Measurements from ENCODE around the gene AMER1. TPM values are rescaled to one million over a fixed set of nuclear protein-coding genes. Genes with fewer than 3 reads are reported as not detected.
"Not testable (repeated sequence)": the region's sequence is repeated elsewhere in the genome, so short reads cannot be mapped to it uniquely, and the experiment has no call there.

AMER1 gene
- 1 to 10 TPM; 3.6 to 3.8 TPM for total RNA-seq
- long read RNA-seq, partial matches to known transcripts = 0 of 1 reads
- long read RNA-seq, other reads (novel, unspliced or antisense) = 1 of 1 reads

DNA sequence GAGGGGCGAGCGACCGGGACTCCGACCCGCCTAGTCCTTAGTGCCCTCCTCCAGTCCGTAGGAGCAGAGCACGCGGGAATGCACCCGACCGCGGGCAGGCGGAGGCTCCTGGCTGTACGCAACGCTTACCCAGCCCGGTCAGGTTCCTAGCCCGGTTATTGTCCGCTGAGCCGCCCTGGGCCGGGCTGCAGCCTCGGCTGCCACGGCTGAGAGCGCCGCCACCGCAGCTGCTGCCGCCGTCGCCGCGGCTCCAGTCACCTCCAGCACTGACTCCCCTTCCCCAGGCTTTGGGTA is at the start of gene AMER1:
AMER1 (minus strand) TSS at position 268 of the 294 bp plus-strand sequence. CDS start 12,422 bp downstream, outside the sequence.
- peak; percentile 43 to 74 for ATAC-seq
- intact Hi-C loops (cut with DNase I) = no loop called here
- peak; percentile 49 for DNase-seq

DNA sequence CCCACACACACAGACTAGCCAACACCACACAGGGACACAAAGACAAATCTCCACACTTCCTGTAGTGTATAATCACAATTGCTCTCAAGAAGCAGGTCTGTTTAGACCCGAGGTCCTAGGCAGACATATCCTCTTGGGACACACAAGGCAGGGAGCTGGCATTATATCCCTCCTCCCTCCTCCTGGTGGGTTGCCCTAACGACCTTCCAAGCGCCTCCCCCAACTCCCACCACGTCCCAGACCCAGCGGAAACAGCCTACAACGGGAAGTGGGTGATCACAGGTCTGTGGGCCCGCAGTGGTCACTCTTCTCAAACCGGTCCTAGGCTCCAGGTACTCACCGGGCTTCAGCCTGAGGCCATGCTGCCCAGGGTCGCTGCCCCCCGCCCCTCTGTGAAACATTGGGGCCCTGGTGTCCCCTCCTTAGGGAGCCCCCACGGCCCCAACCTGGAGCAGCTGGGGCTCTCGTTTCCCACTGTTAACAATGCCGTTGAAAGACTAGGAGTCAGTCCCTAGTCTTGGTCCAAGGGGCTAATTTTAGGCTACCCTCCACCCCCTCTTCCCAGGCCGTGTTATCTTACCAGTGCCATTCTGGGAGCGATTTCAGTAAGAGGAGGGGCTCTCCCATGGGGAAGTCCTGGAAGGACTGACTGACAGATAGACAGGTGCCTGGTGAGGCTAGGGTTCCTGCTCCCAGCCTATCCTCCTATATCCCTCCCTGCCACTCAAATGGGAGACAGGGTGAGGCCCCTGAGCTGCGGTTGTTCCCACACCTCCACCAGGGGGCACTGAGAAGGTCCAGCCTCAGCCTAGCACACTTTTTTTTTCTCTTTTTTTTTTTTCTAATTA is 24.8 kb upstream of the AMER1 start, which contains the start of gene ASB12:
ASB12 (minus strand) TSS at position 485 of the 848 bp plus-strand sequence. CDS start 4,957 bp downstream, outside the sequence.
- intact Hi-C loops (cut with DNase I) = no loop called here
- peak in 1 of 2 donors; percentile 77 for ATAC-seq
- DNase-seq = no peak

- no peak for DNase-seq
- intact Hi-C loops (cut with DNase I) = no loop called here
These were observed 23.6 kb upstream of the AMER1 start for GRCh38 chrX:64229154-64229553.

GRCh38 chrX:64218023-64218422 is 12.5 kb upstream of the AMER1 start:
- intact Hi-C loops (cut with DNase I) = no loop called here
- DNase-seq (no peak), ATAC-seq (no peak)

More at GRCh38 chrX:64229154-64229553, 23.6 kb upstream of the AMER1 start:
- no peak for ATAC-seq

DNA sequence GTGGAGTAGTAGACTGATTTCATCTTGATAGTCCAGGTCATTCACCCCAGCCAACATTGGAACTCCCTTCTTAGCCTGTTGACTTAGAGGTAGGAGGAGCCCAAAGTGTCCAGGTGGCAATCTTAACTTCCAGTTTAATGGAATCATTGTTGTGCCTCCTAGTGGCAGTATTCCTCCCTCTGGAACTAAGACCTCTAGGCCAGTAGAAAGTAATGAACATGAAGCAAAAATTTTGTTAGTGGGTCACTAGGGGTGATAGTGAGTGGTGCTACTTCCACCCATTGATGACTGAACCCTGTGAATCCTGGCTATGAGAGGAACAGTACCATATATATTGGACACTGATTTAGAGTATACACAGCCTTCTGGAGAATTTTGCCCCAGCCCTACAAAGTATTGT is 8.5 kb upstream of the AMER1 start:
- DNase-seq; intact Hi-C loops (cut with DNase I); ATAC-seq: not testable (repeated sequence)

DNA sequence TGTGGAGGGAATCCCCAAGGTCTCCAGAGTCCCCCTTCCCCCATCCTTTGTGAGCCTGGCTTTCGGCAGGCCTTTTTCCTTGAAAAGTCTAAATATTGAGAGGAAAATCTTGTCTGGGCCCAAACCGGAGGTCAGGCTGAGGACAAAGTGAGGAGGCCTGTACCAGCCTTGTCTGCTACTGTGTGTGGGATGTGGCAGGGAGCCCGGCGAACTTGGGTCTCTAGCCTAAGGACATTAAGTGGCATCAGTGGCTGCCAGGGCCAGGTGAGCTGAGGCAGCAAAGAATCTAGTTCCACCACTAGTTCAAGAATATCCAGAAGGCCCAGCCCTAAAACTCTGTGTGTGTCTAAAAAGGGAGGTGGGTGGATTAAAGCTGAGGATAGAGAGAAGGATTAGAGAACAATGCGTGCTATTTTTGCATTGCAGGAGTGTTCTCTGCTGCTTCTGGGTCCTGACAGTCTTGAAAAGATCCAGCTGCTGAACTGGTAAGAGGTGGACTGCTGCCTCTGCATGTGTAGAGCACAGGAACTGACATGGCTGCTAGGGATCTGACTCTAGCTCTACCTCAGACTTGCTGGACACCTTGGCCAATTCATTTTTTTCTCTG is 1.2 kb upstream of the AMER1 start:
- intact Hi-C loops (cut with DNase I) = no loop called here
- ATAC-seq = no peak
- DNase-seq = no peak

DNA sequence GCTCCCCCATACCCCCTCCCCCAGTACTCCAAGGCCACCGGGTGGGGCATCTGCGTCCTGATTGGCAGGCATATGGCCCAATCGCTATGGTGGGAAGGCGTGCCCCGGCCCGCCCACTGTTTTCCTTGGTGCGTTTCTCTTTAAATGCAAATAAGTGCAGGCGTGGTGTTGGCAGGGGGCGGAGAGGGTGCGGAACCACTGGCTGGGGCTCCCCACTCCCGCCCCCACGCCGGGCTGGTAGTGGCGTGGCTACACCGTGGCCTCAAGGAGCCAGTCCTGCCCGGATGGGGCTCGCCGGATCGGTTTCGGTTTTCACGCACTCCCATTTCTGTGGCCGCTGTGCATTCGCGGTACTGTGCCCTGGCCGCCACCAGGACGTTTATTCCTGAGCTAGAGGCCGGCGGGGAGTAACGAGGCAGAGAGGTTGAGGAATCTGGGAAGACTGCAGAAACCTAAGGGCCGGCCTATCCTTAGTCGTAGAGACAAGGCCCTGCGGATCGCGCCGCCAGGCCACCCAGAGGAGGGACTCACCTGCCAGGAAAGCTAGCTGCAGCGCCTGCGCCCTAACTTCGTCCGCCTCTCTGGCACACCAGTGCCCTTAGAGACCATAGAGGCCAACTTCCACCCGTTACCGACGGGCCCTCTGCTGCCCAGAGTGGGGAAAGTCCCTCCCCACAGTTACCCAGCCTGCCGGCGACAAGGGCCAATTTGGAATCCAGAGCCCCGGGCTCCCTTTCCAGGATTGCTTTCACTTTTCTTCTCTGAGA is 410 bp upstream of the AMER1 start:
- DNase-seq = peak; percentile 94
- peak; percentile 89 to 96 for ATAC-seq
- intact Hi-C loops (cut with DNase I) = no loop called here

DNA sequence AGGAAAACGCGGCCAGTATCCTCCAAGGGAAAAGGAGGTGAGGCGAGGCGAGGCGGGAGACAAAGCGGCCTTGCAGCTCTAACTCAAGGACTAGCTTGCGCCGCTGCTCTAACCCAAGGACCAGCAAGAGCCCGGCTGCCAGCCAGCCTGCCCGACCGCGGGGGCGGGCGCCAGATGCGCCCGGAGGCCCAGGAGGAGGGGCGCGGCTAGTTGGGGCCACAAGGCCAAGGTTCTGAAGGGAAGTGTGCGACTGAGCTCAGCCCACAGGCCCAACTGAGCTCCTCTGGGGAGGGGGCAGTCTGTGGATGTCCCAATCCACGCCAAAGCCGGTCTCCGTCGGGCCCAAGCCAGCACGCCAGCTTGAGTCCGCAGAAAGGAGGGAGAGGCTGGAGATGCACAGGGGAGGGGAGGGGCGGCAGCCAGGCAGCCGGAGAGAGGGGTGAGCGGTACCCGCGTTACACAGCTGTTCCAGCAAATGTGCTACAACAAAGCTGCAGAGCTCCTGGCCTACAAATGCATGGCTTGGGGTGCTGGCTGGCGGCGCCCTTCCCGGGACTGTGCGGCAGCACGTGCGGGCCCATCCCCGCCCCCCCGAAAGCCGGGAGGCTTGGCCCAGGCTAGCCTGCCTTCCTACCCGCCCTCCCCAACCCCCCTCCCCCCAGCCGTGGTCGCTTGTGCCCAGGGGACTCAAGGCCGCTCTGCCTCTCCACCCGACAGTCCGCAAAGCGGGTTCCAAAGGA is 637 bp downstream of the AMER1 start:
- peak; percentile 33 for DNase-seq
- peak; percentile 20 to 25 for ATAC-seq
- intact Hi-C loops (cut with DNase I) = no loop called here

DNA sequence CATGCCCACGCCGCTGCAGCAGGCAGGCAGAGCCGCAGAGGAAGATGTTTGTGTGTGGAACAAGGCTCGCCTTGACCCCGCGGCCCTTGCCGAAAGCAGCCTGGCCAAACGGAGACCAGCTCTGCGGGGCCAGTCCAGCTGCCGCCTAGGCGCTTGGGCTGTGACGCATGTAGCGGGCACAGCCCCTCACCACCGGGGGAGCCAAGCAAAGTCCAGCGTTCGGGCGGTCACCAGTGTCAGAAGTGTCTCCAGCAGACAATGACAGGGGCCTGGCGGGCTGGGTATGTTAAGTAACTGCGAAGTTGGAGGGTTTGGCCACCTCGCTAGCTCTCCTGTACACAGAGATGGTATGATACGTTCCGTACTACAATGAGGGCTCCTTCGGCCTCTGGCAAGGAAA is 1.3 kb downstream of the AMER1 start:
- ATAC-seq = peak; percentile 6 to 7
- intact Hi-C loops (cut with DNase I) = no loop called here
- DNase-seq = peak; percentile 56

DNA sequence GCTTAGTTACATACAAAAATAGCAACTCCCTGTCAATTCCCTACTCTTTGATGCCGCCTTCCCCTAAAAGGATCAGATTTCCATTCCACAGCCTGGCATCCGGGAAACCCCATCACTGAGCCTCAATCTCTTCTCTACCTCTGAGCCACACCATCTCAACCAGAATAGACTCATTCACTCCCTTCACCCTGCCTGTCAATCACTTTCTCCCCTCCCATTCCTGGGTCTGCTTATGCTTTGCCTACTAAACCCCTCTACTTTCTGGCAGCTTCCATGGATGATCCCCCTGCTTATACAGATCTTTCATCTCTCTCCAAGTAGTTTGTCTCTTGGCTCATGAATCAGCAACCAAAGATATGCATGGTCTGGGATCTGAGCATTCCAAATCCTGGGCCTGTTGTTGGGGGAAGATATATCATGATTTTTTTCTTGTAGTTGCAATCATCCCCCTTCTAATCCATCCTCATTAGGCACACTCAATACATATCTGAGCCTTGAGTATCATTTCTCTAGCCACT is 2.6 kb downstream of the AMER1 start:
- DNase-seq (no peak), ATAC-seq (no peak)
- intact Hi-C loops (cut with DNase I) = no loop called here

DNA sequence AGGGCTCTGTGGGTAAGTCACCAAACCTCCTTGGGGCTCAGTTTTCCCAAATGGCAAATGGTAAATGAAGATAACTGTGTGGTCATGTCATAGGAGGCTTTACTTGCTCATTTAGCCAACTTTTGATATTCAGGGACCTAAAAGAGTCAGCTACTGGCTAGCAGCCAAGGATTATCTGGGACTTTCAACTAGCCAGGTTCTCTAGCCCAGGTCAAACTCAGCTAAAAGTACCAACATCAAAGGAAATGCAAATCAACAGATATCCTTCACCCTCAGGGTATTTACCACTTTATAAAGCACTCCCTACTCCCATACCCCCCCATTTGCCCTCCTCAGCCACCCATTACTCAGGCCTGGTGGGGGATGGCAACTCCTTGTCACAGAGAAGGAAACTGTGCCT is 7.5 kb downstream of the AMER1 start:
- intact Hi-C loops (cut with DNase I) = no loop called here
- ATAC-seq = no peak
- DNase-seq = no peak

GRCh38 chrX:64196606-64197005 is 8.9 kb downstream of the AMER1 start:
- no peak for ATAC-seq
- intact Hi-C loops (cut with DNase I) = no loop called here
- no peak for DNase-seq

- intact Hi-C loops (cut with DNase I) = no loop called here
- ATAC-seq = no peak
- DNase-seq = no peak
These were observed 9.6 kb downstream of the AMER1 start for GRCh38 chrX:64195862-64196261.

- intact Hi-C loops (cut with DNase I) = no loop called here
- ATAC-seq (peak; percentile 58 to 68), DNase-seq (no peak)
These were observed 12.8 kb downstream of the AMER1 start for GRCh38 chrX:64192673-64193072.

DNA sequence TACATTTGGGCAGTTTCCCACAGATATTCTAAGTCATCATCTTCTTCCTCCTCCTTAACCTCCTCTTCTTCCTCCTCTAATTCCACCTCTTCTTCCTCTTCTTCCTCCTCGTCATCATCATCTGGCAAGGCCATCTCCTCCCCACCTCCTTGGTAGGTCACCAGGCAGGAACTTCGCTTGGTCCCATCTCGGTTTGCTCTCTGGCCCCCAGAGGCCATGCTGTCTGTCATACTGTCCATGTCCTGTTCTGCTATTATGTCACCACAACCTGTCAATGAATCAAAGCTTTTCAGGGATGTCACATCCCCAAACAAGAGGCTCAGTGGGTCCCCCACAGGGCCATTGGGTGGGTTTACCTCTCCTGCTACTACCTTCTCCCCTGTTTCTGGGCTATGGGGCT is 13.5 kb downstream of the AMER1 start:
- DNase-seq (no peak), ATAC-seq (no peak)
- intact Hi-C loops (cut with DNase I) = no loop called here

DNA sequence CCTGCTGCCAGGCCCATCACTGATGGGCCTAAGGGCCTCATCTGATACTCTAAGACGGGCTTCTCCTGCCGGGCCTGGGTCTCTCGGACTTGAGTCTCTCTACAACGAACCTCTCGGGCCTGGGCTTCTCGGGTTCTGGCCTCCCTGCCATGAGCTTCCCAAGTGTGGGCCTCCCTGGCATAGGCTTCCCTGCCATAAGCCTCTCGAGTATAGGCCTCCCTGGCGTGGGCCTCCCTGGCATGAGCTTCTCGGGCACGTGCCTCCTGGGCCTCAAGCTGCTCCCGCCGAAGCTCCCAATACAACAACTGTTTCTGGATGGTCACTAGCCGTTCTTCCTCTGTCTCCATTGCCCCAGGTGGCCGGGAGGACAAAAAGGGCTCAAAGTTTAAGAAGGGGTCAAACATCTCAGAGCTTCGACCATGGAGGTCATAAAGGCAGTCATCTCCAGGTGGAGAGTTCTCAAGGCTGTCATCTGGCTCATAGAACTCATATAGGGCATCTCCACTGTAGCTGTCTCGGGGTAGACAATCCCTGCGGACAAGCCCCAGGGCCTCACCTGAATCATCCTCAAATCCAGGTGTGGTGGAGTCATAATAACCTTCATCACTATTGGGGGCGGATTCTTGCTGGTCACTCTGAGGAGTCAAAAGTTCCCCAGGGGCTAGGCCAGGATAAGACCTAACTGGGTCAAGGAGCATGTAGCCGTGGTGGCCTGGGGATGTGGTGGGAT is 14.1 kb downstream of the AMER1 start:
- DNase-seq = no peak

GRCh38 chrX:64190136-64190740 is 15.3 kb downstream of the AMER1 start:
- intact Hi-C loops (cut with DNase I) = no loop called here
- no peak for DNase-seq

More for the DNA sequence above, 14.1 kb downstream of the AMER1 start:
- intact Hi-C loops (cut with DNase I) = no loop called here
- no peak for ATAC-seq

GRCh38 chrX:64188901-64189300 is 16.6 kb downstream of the AMER1 start:
- no peak for DNase-seq
- no peak for ATAC-seq
- intact Hi-C loops (cut with DNase I) = no loop called here

More at GRCh38 chrX:64190136-64190740, 15.3 kb downstream of the AMER1 start:
- ATAC-seq = no peak

All from left cardiac atrium (tissue), 4 donors.